ENCODE measurements around the gene CAPN13. TPM values are rescaled to one million over a fixed set of nuclear protein-coding genes. Genes with fewer than 3 reads are reported as not detected.

CAPN13 gene
- total and polyA plus RNA-seq, 2 of the 4 experiments (the other 2 are of a cell fraction): not detected

GRCh38 chr2:30781451-30781850 is 25.8 kb downstream of the CAPN13 start:
- H2AK9ac ChIP-seq (replicated peaks; ENCODE audit: low read depth, low read length, poor library complexity): no peak overlapping the region
- no peak overlapping the region for H2AK5ac ChIP-seq (ENCODE audit: low read depth, low read length)
- H2BK120ac ChIP-seq (ENCODE audit: low read depth, low read length): no peak overlapping the region
- peaks cover 2% of the 10 kb centered on the region; the same call in 1 of the 2 replicates for H3K27me3 ChIP-seq (ENCODE audit: control insufficient read depth, insufficient read depth, low read length)
- intact Hi-C loops (cut with micrococcal nuclease) (no loop called here), dilution Hi-C loops (cut with HindIII; ENCODE audit: low sequenced_read_pairs, unreplicated experiment) (no loop called here), in situ Hi-C loops (cut with MboI; ENCODE audit: low sequenced_read_pairs) (no loop called here)
- no peaks in the 10 kb centered on the region for H3K9me1 ChIP-seq (ENCODE audit: insufficient read depth, low read length)
- ChIA-PET CTCF (no interaction called here), POLR2A (ENCODE audit: unreplicated experiment) (no interaction called here)
- H3K4ac ChIP-seq (ENCODE audit: low read depth, low read length): no peak overlapping the region
- H3K9me3 ChIP-seq (ENCODE audit: control insufficient read depth, insufficient read depth, low read length): no peaks in the 10 kb centered on the region
- no peak overlapping the region for H4K5ac ChIP-seq (ENCODE audit: low read depth, low read length)
- no peak overlapping the region for H3K9ac ChIP-seq (ENCODE audit: low read depth, low read length)
- H4K91ac ChIP-seq (ENCODE audit: insufficient read depth, low read depth, low read length): no peak overlapping the region
- H2BK20ac ChIP-seq (ENCODE audit: low read depth, low read length): no peak overlapping the region
- no peak for DNase-seq
- H3K56ac ChIP-seq (ENCODE audit: extremely low read depth, insufficient read depth, low read length): no peak overlapping the region
- no peak overlapping the region for H3K4me2 ChIP-seq (ENCODE audit: low read depth, low read length)
- H3K18ac ChIP-seq (ENCODE audit: low read depth, low read length): no peak overlapping the region
- H2BK15ac ChIP-seq (ENCODE audit: low read depth, low read length): no peak overlapping the region
- H3K14ac ChIP-seq (replicated peaks; ENCODE audit: low read depth, low read length): no peak overlapping the region
- BruUV-seq (replicated peaks): no TSS peak
- H2AFZ ChIP-seq (replicated peaks; ENCODE audit: low read length, poor library complexity): no peak overlapping the region
- H4K20me1 ChIP-seq (ENCODE audit: insufficient read depth, low read length): no peaks in the 10 kb centered on the region
- H2BK5ac ChIP-seq (ENCODE audit: low read depth, low read length, poor library complexity, severe bottlenecking): no peak overlapping the region
- no peak overlapping the region for H3K4me3 ChIP-seq (ENCODE audit: insufficient read depth, low read depth, low read length)
- no peaks in the 10 kb centered on the region for H3K36me3 ChIP-seq (ENCODE audit: control insufficient read depth, insufficient read depth, low read length)
- no peak for TF ChIP-seq SMC3 (IDR thresholded peaks at IDR 0.05; ENCODE audit: low read depth, low read length)
- no peak for TF ChIP-seq CEBPB (IDR thresholded peaks at IDR 0.05; ENCODE audit: low read depth, low read length)
- TF ChIP-seq NFE2L2 (IDR thresholded peaks at IDR 0.05; ENCODE audit: low read depth, low read length): no peak
- no peak for TF ChIP-seq RCOR1 (IDR thresholded peaks at IDR 0.05; ENCODE audit: insufficient replicate concordance, low read length)
- TF ChIP-seq MAFK (IDR thresholded peaks at IDR 0.05; ENCODE audit: low read depth, low read length): no peak
- no peak for TF ChIP-seq RAD21 (IDR thresholded peaks at IDR 0.05; ENCODE audit: low read length)
- no peak for TF ChIP-seq MXI1 (IDR thresholded peaks at IDR 0.05; ENCODE audit: borderline replicate concordance, low read depth, low read length)
- TF ChIP-seq BHLHE40 (IDR thresholded peaks at IDR 0.05; ENCODE audit: low read depth, low read length): no peak
- no peak for TF ChIP-seq MAZ (IDR thresholded peaks at IDR 0.05; ENCODE audit: borderline replicate concordance, low read depth, low read length)
- TF ChIP-seq, protein P1, sequence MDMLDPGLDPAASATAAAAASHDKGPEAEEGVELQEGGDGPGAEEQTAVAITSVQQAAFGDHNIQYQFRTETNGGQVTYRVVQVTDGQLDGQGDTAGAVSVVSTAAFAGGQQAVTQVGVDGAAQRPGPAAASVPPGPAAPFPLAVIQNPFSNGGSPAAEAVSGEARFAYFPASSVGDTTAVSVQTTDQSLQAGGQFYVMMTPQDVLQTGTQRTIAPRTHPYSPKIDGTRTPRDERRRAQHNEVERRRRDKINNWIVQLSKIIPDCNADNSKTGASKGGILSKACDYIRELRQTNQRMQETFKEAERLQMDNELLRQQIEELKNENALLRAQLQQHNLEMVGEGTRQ (IDR thresholded peaks at IDR 0.05; ENCODE audit: low read depth, low read length): no peak
- TF ChIP-seq CHD1 (IDR thresholded peaks at IDR 0.05; ENCODE audit: low read depth, low read length): no peak
- TF ChIP-seq FOS (IDR thresholded peaks at IDR 0.05; ENCODE audit: low read depth, low read length): no peak
- no peak for TF ChIP-seq POLR2A (IDR thresholded peaks at IDR 0.05; ENCODE audit: low read depth, low read length)
- TF ChIP-seq, protein P2, sequence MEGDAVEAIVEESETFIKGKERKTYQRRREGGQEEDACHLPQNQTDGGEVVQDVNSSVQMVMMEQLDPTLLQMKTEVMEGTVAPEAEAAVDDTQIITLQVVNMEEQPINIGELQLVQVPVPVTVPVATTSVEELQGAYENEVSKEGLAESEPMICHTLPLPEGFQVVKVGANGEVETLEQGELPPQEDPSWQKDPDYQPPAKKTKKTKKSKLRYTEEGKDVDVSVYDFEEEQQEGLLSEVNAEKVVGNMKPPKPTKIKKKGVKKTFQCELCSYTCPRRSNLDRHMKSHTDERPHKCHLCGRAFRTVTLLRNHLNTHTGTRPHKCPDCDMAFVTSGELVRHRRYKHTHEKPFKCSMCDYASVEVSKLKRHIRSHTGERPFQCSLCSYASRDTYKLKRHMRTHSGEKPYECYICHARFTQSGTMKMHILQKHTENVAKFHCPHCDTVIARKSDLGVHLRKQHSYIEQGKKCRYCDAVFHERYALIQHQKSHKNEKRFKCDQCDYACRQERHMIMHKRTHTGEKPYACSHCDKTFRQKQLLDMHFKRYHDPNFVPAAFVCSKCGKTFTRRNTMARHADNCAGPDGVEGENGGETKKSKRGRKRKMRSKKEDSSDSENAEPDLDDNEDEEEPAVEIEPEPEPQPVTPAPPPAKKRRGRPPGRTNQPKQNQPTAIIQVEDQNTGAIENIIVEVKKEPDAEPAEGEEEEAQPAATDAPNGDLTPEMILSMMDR (conservative IDR thresholded peaks at IDR 0.05; ENCODE audit: low read depth, low read length): no peak
- no peak for TF ChIP-seq RFX5 (IDR thresholded peaks at IDR 0.05; ENCODE audit: low read depth, low read length)
- TF ChIP-seq ELK1 (IDR thresholded peaks at IDR 0.05; ENCODE audit: borderline replicate concordance, low read depth, low read length): no peak
- H3K4me1 ChIP-seq (ENCODE audit: control insufficient read depth, insufficient read depth, low read length): no peaks in the 10 kb centered on the region
- no peaks in the 10 kb centered on the region for H3K79me1 ChIP-seq (ENCODE audit: low read depth in 1 of 2, low read length in 2 of 2)
- no peak for ATAC-seq (ENCODE audit: low read depth)
- H3K23ac ChIP-seq (ENCODE audit: low read depth, low read length): no peak overlapping the region
- no CpG with 5 or more reads among the region's 1 CpG for WGBS, 2 experiments (ENCODE audit: extremely low coverage in 2 of 2, insufficient read length in 1 of 2)
- H4K8ac ChIP-seq (ENCODE audit: low read depth in 2 of 2, low read length in 2 of 2): no peak overlapping the region
- no peak overlapping the region for H3K27ac ChIP-seq (ENCODE audit: insufficient read depth, low read length)
